ENCODE results near the gene SUPT20HL1.

DNA sequence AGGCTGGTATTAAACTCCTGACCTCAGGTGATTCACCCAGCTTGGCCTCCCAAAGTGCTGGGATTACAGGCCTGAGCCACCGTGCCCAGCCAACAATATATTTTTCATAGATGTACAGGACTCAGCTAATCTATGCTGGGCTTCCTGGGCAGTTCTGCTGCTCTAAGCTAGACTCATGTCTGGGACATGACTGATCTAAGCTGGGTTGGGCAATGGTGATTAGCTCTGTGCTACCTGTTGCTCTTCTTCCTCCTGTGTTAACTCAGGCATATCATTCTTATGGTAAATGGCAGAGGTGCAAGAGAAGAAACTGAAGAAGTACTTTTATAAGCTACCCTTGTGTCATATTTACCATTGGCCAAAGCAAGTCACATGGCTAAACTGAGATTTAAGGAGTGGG lies 35.2 kb upstream of the SUPT20HL1 start:
- TF ChIP-seq, protein P1, sequence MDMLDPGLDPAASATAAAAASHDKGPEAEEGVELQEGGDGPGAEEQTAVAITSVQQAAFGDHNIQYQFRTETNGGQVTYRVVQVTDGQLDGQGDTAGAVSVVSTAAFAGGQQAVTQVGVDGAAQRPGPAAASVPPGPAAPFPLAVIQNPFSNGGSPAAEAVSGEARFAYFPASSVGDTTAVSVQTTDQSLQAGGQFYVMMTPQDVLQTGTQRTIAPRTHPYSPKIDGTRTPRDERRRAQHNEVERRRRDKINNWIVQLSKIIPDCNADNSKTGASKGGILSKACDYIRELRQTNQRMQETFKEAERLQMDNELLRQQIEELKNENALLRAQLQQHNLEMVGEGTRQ (IDR thresholded peaks at IDR 0.05; ENCODE audit: low read depth, low read length) = no peak
- TF ChIP-seq POLR2A (IDR thresholded peaks at IDR 0.05; ENCODE audit: low read depth, low read length) (no peak), CHD1 (IDR thresholded peaks at IDR 0.05; ENCODE audit: low read depth, low read length) (no peak)
- TF ChIP-seq, protein P2, sequence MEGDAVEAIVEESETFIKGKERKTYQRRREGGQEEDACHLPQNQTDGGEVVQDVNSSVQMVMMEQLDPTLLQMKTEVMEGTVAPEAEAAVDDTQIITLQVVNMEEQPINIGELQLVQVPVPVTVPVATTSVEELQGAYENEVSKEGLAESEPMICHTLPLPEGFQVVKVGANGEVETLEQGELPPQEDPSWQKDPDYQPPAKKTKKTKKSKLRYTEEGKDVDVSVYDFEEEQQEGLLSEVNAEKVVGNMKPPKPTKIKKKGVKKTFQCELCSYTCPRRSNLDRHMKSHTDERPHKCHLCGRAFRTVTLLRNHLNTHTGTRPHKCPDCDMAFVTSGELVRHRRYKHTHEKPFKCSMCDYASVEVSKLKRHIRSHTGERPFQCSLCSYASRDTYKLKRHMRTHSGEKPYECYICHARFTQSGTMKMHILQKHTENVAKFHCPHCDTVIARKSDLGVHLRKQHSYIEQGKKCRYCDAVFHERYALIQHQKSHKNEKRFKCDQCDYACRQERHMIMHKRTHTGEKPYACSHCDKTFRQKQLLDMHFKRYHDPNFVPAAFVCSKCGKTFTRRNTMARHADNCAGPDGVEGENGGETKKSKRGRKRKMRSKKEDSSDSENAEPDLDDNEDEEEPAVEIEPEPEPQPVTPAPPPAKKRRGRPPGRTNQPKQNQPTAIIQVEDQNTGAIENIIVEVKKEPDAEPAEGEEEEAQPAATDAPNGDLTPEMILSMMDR (conservative IDR thresholded peaks at IDR 0.05; ENCODE audit: low read depth, low read length) = no peak

Measured in IMR-90 (cell line).